Liver (tissue), 9 donors: ENCODE results near the gene HIPK2. TPM values are rescaled to one million over a fixed set of nuclear protein-coding genes. Genes with fewer than 3 reads are reported as not detected.

Experiments used
- DNase-seq: peaks from one replicate; pipeline ENCODE4 v3.0.0-alpha.2; 2017; ENCODE audit warnings: low spot score
- H3K27ac ChIP-seq, 2 donors: one replicate each; pipeline ENCODE4 v1.7.0; 2013; ENCODE audit warnings: inconsistent platforms in 2 of 2, low read length in 2 of 2, control low read depth in 1 of 2, low read depth in 1 of 2, mild to moderate bottlenecking in 1 of 2
- H3K27me3 ChIP-seq, 4 donors: one replicate each; pipeline versions ENCODE4 v1.6.1 to v1.7.0; 2013; ENCODE audit warnings: low read length in 3 of 4, inconsistent platforms in 1 of 4, mild to moderate bottlenecking in 1 of 4, moderate library complexity in 1 of 4; ENCODE audit not compliant: control insufficient read depth in 4 of 4, insufficient read depth in 4 of 4
- H3K36me3 ChIP-seq, 4 donors: one replicate each; pipeline versions ENCODE4 v1.6.1 to v1.7.0; 2013; ENCODE audit warnings: low read length in 3 of 4, mild to moderate bottlenecking in 3 of 4, low read depth in 1 of 4, moderate library complexity in 1 of 4; ENCODE audit not compliant: control insufficient read depth in 4 of 4, insufficient read depth in 3 of 4
- H3K4me1 ChIP-seq, 4 donors: one replicate each; pipeline versions ENCODE4 v1.6.1 to v1.7.0; 2013; ENCODE audit warnings: low read length in 3 of 4, mild to moderate bottlenecking in 3 of 4, moderate library complexity in 1 of 4; ENCODE audit not compliant: control insufficient read depth in 4 of 4, insufficient read depth in 4 of 4
- H3K4me3 ChIP-seq, 3 donors: one replicate each; pipeline versions ENCODE4 v1.6.1 to v1.7.0; 2013; ENCODE audit warnings: low read length in 3 of 3, control low read depth in 1 of 3, low read depth in 1 of 3, mild to moderate bottlenecking in 1 of 3
- H3K9ac ChIP-seq, 2 donors: one replicate each; pipeline ENCODE4 v1.7.0; 2013; ENCODE audit warnings: low read length in 2 of 2, mild to moderate bottlenecking in 2 of 2, moderate library complexity in 2 of 2, control low read depth in 1 of 2, low read depth in 1 of 2
- H3K9me3 ChIP-seq, 4 donors: one replicate each; pipeline versions ENCODE4 v1.6.1 to v1.7.0; 2013; ENCODE audit warnings: low read length in 3 of 4; ENCODE audit not compliant: control insufficient read depth in 4 of 4
- EGR1 ChIP-seq, 2 donors: IDR thresholded peaks; 2 replicates each; pipeline ENCODE4 v1.6.1; 2016 to 2018; ENCODE audit warnings: antibody characterized with exemption in 2 of 2, low read depth in 2 of 2
- FOXA1 ChIP-seq: IDR thresholded peaks from 2 replicates; pipeline ENCODE4 v1.6.1; 2016; ENCODE audit warnings: antibody characterized with exemption
- FOXA2 ChIP-seq: IDR thresholded peaks from 2 replicates; pipeline ENCODE4 v1.6.1; 2016; ENCODE audit warnings: antibody characterized with exemption
- GABPA ChIP-seq, 2 donors: IDR thresholded peaks in 1 of 2; conservative IDR thresholded peaks in 1 of 2; 2 replicates each; pipeline ENCODE4 v1.6.1; 2016; ENCODE audit warnings: antibody characterized with exemption in 2 of 2, mild to moderate bottlenecking in 1 of 2, moderate library complexity in 1 of 2
- HNF4A ChIP-seq, 2 donors: conservative IDR thresholded peaks; 2 replicates each; pipeline ENCODE4 v1.6.1; 2016; ENCODE audit warnings: antibody characterized with exemption in 2 of 2, mild to moderate bottlenecking in 2 of 2
- HNF4G ChIP-seq: IDR thresholded peaks from 2 replicates; pipeline ENCODE4 v1.6.1; 2016; ENCODE audit warnings: antibody characterized with exemption
- JUND ChIP-seq, 2 donors: IDR thresholded peaks; 2 replicates each; pipeline ENCODE4 v1.6.1; 2016; ENCODE audit warnings: antibody characterized with exemption in 2 of 2
- NR2F2 ChIP-seq: IDR thresholded peaks from 2 replicates; pipeline ENCODE4 v1.6.1; 2016; ENCODE audit warnings: antibody characterized with exemption
- RAD21 ChIP-seq, 2 donors: IDR thresholded peaks; 2 replicates each; pipeline ENCODE4 v1.6.1; 2016; ENCODE audit warnings: antibody characterized with exemption in 2 of 2, mild to moderate bottlenecking in 2 of 2
- RXRA ChIP-seq, 2 donors: IDR thresholded peaks; 2 replicates each; pipeline ENCODE4 v1.6.1; 2017 to 2018; ENCODE audit warnings: antibody characterized with exemption in 2 of 2, mild to moderate bottlenecking in 1 of 2
- SP1 ChIP-seq: IDR thresholded peaks from 2 replicates; pipeline ENCODE4 v1.6.1; 2018; ENCODE audit warnings: antibody characterized with exemption, mild to moderate bottlenecking
- TAF1 ChIP-seq: conservative IDR thresholded peaks from 2 replicates; pipeline ENCODE4 v1.6.1; 2016; ENCODE audit warnings: antibody characterized with exemption, mild to moderate bottlenecking
- YY1 ChIP-seq: IDR thresholded peaks from 2 replicates; pipeline ENCODE4 v1.6.1; 2016; ENCODE audit warnings: antibody characterized with exemption, mild to moderate bottlenecking
- WGBS: extraction: QIAGEN DNeasy Blood & Tissue Kit; methylation state at CpG from one replicate; pipeline ENCODE4 v1.1.7; 2013; 5-methylcytosine and 5-hydroxymethylcytosine counted together
- polyA plus RNA-seq, 2 donors: library from polyadenylated mRNA; stranded (reverse) in 1 of 2; unstranded in 1 of 2; fragments of 200-250 nt in 1 of 2; fragments of >200 nt in 1 of 2; fragmentation: Nextera tagmentation in 1 of 2; extraction: Ambion mirVana in 1 of 2; gene quantifications; one replicate each; pipeline versions ENCODE4 v1.2.1 to v1.2.3, GENCODE V29; 2013 to 2015
- total RNA-seq, 2 donors: library from RNA; depleted of rRNA; stranded (reverse); fragments of >200 nt; gene quantifications; one replicate each; pipeline ENCODE4 v1.2.3, GENCODE V29; 2014
- TF ChIP-seq, protein P1 (sequence below): fragments of 150-350 bp; IDR thresholded peaks from 2 replicates; pipeline ENCODE4 v1.5.1; 2017; ENCODE audit warnings: improper control_type of control experiment, low read depth, low read length; ENCODE audit not compliant: missing input control
- TF ChIP-seq, protein P2 (sequence below): IDR thresholded peaks from 2 replicates; pipeline ENCODE4 v1.6.1; 2016; ENCODE audit warnings: antibody characterized with exemption
- TF ChIP-seq, protein P3 (sequence below): IDR thresholded peaks from 2 replicates; pipeline ENCODE4 v1.6.1; 2016; ENCODE audit warnings: antibody characterized with exemption
- TF ChIP-seq, protein P4 (sequence below): IDR thresholded peaks from 2 replicates; pipeline ENCODE4 v1.6.1; 2016; ENCODE audit warnings: antibody characterized with exemption
- TF ChIP-seq, protein P5 (sequence below): IDR thresholded peaks from 2 replicates; pipeline ENCODE4 v1.6.1; 2016; ENCODE audit warnings: antibody characterized with exemption, mild to moderate bottlenecking
- donor health status: healthy.
- donor health status: healthy.
- donor health status: healthy.
- donor health status: healthy.
- donor health status: healthy.

The HIPK2 gene
- total and polyA plus RNA-seq, 4 donors, result 13.1 to 48.8 (median 16.6) TPM

DNA sequence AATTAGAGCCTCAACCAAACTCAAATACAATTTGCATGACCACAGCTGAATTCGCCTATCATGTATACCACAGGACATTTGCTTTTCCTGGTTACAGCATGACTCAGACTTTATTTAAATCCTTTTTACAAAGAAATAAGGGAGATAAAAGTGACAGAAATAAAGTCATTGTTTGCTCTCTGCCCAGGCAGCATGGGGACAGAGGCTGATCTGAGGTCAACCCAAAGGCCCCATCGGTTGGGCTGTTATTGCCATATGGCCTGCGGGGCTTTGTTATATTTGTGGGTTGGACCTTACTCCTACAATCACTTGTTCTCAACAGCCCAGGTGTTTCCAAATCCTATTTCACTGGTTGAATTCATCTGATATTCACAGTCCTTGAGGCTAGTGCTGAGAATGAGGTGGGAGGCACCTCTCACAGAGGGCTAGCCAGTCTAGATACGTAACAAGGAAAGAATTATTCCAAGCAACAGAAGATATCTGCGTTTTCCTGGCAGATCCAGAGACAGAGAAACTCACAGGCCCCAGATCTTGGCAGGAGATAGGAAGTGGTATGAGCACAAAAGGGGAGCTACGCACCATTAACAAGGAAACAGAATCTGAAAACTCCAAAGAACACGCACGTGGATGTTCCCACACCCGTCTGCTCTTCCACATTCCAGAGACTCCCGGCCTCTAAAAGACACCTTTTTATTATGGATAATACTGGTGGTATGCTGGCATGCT lies 117.3 kb downstream of the HIPK2 start (continued):
- TF ChIP-seq, protein P1, sequence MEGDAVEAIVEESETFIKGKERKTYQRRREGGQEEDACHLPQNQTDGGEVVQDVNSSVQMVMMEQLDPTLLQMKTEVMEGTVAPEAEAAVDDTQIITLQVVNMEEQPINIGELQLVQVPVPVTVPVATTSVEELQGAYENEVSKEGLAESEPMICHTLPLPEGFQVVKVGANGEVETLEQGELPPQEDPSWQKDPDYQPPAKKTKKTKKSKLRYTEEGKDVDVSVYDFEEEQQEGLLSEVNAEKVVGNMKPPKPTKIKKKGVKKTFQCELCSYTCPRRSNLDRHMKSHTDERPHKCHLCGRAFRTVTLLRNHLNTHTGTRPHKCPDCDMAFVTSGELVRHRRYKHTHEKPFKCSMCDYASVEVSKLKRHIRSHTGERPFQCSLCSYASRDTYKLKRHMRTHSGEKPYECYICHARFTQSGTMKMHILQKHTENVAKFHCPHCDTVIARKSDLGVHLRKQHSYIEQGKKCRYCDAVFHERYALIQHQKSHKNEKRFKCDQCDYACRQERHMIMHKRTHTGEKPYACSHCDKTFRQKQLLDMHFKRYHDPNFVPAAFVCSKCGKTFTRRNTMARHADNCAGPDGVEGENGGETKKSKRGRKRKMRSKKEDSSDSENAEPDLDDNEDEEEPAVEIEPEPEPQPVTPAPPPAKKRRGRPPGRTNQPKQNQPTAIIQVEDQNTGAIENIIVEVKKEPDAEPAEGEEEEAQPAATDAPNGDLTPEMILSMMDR, result no peak

DNA sequence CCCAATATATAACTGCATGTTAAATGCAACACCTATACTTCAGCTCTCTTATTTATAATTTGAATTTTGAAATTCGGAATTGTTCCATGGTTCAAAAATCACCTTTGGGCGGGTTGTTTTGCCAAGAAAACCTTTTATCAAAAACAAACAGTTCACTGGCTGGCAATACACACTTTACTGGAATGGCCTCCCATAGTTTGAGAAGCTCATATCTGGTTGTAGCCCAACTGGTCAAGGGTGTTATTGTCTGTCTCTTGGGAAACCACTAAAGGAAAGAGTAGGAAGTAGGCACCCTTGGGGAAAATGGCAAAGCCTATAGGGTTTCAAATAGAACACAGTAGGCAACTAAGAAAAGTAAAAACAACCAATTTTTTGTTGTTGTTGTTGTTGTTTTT lies 117.9 kb downstream of the HIPK2 start:
- H3K27ac ChIP-seq, result peak overlapping the region; percentile 70 to 77
- no peaks in the 10 kb centered on the region for H3K36me3 ChIP-seq
- H3K4me1 ChIP-seq, result peaks cover 35 to 84% (median 57%) of the 10 kb centered on the region in 4 donors
- H3K9ac ChIP-seq, result no peak overlapping the region
- 28% methylated on average over 2 of the region's 2 CpGs for WGBS
- no peaks in the 10 kb centered on the region for H3K9me3 ChIP-seq
- H3K4me3 ChIP-seq, result no peak overlapping the region
- H3K27me3 ChIP-seq, result no peaks in the 10 kb centered on the region
- TF ChIP-seq SP1 (no peak), YY1 (peak; percentile 89), TAF1 (no peak), RXRA (IDR thresholded peaks at IDR 0.05) (peak; percentile 35 to 76), HNF4G (no peak), FOXA1 (peak; percentile 32), HNF4A (conservative IDR thresholded peaks at IDR 0.05) (peak; percentile 63 to 81), EGR1 (IDR thresholded peaks at IDR 0.05; ENCODE audit: low read depth in 2 of 2) (no peak), NR2F2 (no peak), JUND (IDR thresholded peaks at IDR 0.05) (peak in 1 of 2 donors; percentile 43), GABPA (IDR thresholded peaks at IDR 0.05 in 1 of 2, conservative IDR thresholded peaks at IDR 0.05 in 1 of 2) (peak in 1 of 2 donors; percentile 14), FOXA2 (peak; percentile 50), RAD21 (IDR thresholded peaks at IDR 0.05) (peak; percentile 25 to 38)
- TF ChIP-seq, protein P2, sequence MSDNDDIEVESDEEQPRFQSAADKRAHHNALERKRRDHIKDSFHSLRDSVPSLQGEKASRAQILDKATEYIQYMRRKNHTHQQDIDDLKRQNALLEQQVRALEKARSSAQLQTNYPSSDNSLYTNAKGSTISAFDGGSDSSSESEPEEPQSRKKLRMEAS, result peak; percentile 77
- TF ChIP-seq, protein P3, sequence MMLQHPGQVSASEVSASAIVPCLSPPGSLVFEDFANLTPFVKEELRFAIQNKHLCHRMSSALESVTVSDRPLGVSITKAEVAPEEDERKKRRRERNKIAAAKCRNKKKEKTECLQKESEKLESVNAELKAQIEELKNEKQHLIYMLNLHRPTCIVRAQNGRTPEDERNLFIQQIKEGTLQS, result no peak
- TF ChIP-seq, protein P4, sequence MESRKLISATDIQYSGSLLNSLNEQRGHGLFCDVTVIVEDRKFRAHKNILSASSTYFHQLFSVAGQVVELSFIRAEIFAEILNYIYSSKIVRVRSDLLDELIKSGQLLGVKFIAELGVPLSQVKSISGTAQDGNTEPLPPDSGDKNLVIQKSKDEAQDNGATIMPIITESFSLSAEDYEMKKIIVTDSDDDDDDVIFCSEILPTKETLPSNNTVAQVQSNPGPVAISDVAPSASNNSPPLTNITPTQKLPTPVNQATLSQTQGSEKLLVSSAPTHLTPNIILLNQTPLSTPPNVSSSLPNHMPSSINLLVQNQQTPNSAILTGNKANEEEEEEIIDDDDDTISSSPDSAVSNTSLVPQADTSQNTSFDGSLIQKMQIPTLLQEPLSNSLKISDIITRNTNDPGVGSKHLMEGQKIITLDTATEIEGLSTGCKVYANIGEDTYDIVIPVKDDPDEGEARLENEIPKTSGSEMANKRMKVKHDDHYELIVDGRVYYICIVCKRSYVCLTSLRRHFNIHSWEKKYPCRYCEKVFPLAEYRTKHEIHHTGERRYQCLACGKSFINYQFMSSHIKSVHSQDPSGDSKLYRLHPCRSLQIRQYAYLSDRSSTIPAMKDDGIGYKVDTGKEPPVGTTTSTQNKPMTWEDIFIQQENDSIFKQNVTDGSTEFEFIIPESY, result peak; percentile 50
- TF ChIP-seq, protein P5, sequence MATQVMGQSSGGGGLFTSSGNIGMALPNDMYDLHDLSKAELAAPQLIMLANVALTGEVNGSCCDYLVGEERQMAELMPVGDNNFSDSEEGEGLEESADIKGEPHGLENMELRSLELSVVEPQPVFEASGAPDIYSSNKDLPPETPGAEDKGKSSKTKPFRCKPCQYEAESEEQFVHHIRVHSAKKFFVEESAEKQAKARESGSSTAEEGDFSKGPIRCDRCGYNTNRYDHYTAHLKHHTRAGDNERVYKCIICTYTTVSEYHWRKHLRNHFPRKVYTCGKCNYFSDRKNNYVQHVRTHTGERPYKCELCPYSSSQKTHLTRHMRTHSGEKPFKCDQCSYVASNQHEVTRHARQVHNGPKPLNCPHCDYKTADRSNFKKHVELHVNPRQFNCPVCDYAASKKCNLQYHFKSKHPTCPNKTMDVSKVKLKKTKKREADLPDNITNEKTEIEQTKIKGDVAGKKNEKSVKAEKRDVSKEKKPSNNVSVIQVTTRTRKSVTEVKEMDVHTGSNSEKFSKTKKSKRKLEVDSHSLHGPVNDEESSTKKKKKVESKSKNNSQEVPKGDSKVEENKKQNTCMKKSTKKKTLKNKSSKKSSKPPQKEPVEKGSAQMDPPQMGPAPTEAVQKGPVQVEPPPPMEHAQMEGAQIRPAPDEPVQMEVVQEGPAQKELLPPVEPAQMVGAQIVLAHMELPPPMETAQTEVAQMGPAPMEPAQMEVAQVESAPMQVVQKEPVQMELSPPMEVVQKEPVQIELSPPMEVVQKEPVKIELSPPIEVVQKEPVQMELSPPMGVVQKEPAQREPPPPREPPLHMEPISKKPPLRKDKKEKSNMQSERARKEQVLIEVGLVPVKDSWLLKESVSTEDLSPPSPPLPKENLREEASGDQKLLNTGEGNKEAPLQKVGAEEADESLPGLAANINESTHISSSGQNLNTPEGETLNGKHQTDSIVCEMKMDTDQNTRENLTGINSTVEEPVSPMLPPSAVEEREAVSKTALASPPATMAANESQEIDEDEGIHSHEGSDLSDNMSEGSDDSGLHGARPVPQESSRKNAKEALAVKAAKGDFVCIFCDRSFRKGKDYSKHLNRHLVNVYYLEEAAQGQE, result no peak
- no peak for DNase-seq
